GM12875 (cell line): ENCODE data around the gene ITGB1BP1.

Source experiments
- H3K4me3 ChIP-seq: one replicate; pipeline ENCODE4 v1.5.1; 2011; ENCODE audit warnings: low read depth, low read length, control low read depth
- TF ChIP-seq, protein P1 (sequence below): IDR thresholded peaks from 2 replicates; pipeline ENCODE4 v1.5.1; 2011; ENCODE audit warnings: low read depth, mild to moderate bottlenecking, control low read depth, inconsistent platforms, low read length, moderate library complexity, borderline replicate concordance; ENCODE audit not compliant: insufficient read depth

Gene ITGB1BP1

DNA sequence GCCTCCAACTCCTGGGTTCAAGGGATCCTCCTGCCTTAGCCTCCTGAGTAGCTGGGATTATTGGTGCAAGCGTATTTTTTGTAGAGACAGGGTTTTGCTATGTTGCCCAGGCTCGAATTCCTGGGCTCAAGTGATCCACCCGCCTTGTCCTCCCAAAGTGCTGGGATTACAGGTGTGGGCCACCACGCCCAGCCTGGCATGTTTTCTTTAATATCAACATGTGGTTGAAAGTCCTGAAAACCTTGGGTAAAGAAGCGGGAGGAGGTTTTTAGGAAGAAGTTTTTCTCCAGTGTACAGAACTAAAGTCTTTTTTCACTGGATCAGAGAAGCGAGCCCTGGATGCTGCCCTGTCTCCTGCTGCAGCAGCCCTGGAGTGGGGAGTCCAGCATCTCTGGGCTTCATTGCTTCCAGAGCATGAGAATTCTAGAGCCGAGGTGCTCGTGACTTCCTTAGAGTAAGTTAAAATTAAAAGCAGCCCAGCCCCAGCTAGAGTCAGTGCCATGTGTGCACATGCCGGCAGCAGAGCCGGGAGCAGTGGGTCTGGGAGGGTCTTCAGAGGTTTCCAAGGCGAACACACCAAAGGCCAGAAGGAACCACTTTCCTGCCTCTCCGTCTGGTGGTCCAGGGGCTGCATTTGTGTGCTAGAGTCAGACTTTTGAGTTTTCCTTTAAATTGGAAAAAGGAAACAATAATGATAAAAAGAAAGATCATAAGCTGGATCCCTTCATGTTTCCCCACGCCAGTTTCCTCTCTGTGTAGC, 31.2 kb downstream of the ITGB1BP1 start:
- H3K4me3 ChIP-seq, result no peak overlapping the region
- TF ChIP-seq, protein P1, sequence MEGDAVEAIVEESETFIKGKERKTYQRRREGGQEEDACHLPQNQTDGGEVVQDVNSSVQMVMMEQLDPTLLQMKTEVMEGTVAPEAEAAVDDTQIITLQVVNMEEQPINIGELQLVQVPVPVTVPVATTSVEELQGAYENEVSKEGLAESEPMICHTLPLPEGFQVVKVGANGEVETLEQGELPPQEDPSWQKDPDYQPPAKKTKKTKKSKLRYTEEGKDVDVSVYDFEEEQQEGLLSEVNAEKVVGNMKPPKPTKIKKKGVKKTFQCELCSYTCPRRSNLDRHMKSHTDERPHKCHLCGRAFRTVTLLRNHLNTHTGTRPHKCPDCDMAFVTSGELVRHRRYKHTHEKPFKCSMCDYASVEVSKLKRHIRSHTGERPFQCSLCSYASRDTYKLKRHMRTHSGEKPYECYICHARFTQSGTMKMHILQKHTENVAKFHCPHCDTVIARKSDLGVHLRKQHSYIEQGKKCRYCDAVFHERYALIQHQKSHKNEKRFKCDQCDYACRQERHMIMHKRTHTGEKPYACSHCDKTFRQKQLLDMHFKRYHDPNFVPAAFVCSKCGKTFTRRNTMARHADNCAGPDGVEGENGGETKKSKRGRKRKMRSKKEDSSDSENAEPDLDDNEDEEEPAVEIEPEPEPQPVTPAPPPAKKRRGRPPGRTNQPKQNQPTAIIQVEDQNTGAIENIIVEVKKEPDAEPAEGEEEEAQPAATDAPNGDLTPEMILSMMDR, result no peak

DNA sequence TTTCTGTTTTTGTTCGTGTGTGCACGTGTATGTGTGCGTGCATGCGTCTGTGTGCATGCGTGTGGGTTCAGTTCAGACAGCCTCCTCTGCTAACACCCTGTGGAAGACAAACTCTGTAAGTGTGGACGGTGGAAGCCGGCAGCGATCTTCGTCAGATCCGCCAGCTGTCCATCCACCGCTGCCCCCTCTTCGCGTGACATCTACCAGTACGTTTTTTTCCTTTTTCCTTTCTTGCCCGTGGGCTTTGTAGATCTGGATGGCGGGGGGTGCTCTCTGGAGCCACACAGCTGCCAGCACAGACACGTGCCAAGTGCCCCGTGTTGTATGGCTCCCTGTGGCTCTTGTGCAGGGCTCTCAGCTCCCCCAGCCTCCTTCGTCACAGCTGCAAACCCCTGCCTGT, 32.3 kb downstream of the ITGB1BP1 start:
- no peak overlapping the region for H3K4me3 ChIP-seq
- TF ChIP-seq, protein P1, result no peak

DNA sequence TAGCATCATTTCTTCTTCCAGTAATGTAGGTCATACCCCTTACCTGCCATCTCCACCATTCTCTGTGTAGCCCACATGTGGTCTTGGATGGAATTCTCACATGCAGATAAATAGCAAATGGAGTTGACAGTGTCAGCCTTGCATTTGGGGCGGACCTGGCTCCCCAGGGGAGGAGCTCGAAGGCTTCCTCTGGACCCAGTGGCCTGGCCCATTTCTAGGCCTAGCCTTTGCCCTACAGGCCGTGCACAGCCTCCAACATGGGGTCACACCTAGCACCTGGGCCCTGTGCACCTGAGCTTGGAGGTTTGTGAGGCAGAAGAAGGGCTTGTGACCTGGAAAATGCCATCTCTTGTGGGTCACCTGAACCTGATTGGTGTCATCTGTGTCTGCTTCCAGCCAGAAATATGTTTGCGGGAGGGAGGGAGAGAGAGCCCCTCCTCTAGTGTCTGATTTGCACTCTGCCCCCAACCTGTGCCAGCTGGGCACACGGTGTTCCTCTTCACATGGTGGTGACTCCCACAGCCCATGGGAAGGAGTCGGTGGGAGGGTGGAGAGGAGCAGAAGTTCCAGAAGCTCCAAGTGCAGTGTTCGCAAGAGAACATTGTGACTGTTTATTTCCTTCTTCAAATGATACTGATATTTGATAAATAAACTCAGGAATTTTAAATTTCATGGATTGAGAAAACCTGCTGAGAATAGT, 33.0 kb downstream of the ITGB1BP1 start:
- TF ChIP-seq, protein P1, result no peak
- no peak overlapping the region for H3K4me3 ChIP-seq

DNA sequence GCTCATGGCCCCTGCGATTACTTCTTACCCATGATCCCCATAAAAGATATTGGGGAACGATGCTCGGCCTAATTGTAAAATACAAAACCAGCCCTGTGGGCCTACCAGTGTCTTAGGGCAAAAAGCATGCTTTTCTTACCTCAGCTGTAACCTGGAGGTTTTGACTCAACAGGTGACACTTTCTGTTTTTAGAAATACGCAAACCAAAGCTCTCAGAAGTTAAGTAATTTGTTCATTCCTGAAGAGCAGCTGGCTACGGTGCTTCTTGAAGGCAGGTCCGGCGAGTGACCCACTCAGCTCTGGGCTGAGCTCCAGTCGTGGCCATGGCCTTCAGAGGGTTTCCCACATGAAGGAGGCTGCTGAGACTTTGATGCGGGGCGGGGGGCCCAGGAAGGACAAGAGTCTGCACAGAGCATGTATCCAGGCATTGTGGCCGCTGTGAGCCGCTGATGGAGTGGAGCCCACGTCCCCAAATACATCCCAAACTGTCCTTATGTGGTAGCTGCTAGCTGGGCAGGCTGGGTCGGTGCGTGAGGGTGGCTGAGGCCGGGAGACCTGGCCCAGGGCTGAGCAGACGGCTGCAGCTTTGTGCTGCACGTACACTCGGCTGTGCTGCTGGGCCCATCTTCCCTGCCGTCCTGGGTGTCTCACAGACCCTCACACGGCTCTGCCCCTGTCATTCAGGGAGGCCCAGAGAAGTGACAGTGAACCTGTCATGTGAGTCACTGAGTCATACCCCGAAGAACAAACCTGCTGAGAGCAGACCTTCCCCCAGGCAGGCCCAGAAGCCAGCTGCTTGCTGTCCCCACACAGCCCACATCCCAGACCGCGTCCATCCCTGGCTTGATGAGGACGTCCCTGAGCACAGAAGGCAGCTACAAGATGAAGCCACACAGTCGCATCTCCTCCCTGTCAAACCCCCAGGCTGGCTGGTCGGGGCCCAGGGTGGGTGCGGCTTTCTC, 34.1 kb downstream of the ITGB1BP1 start:
- H3K4me3 ChIP-seq, result no peak overlapping the region
- TF ChIP-seq, protein P1, result no peak

DNA sequence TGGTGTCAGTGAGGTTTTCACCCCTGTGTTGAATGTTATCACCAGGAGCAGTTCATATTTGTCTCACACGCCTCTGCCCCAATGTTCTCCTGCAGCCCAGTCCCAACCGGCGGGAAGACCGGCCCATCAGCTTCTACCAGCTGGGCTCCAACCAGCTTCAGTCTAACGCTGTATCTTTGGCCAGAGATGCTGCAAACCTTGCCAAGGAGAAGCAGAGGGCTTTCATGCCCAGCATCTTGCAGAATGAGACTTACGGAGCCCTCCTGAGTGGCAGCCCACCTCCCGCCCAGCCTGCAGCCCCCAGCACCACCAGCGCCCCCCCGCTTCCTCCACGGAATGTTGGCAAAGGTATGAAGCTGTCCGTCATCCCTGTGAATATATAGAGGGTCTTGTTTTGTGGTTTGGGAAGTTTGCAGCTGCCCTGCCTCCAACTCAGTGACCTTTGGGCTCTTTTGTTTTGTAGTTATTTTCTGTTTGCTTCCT, 35.1 kb downstream of the ITGB1BP1 start:
- H3K4me3 ChIP-seq, result no peak overlapping the region
- TF ChIP-seq, protein P1, result no peak

DNA sequence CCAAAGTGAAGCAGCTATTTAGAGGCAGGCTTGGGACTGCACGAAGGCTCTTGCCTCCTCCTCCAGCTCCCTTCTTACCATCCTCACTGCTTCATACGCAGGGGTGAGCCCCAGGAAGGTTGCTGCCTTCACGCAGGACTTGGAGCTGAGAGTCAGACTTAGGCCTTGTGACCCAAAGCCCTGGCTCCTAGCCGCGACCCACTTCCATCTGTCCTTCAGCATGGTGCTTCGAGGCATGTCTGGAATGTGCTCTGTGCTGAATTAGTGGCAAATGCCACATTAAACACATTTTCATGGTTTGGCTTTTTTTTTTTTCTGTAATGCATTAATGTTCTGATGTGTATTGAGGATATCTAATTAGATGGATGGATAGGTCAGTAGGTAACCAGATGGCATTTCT, 37.5 kb downstream of the ITGB1BP1 start:
- H3K4me3 ChIP-seq, result no peak overlapping the region
- TF ChIP-seq, protein P1, result no peak
